HEK293 (cell line): Measurements from ENCODE around the gene DOK3.

Experiments
- CTCF ChIA-PET: fragments of 350-600 bp; formaldehyde crosslinking; extraction: SDS; loops from one replicate; lab custom pipeline; 2021; ENCODE audit warnings: antibody characterized with exemption; lab: Yijun Ruan, JAX
- POLR2A ChIA-PET: fragments of 300-600 bp; formaldehyde crosslinking; extraction: SDS; loops from one replicate; lab custom pipeline; 2020; ENCODE audit warnings: antibody characterized with exemption, inconsistent platforms; lab: Yijun Ruan, JAX
- H3K27ac ChIP-seq: fragments of 200-500 bp; sonication (Bioruptor generic); 2 replicates; pipeline ENCODE4 v1.5.1; 2014; ENCODE audit warnings: low read depth, low read length, control low read depth, inconsistent platforms; ENCODE audit errors: extremely low read depth
- H3K36me3 ChIP-seq, 2 experiments: fragments of 200-500 bp in 1 of 2; sonication (Bioruptor generic) in 1 of 2; 1 replicate in 1 of 2; 2 replicates in 1 of 2; pipeline ENCODE4 v1.5.1; 2014 to 2017; ENCODE audit warnings: inconsistent platforms in 2 of 2, low read length in 2 of 2; ENCODE audit not compliant: control insufficient read depth in 2 of 2, insufficient read depth in 1 of 2
- H3K4me1 ChIP-seq: fragments of 200-500 bp; sonication (Bioruptor generic); 2 replicates; pipeline ENCODE4 v1.5.1; 2014; ENCODE audit warnings: mild to moderate bottlenecking, low read length, inconsistent platforms; ENCODE audit not compliant: control insufficient read depth, insufficient read depth
- H3K4me3 ChIP-seq: 2 replicates; pipeline ENCODE4 v1.5.1; 2011; ENCODE audit warnings: low read depth, mild to moderate bottlenecking, control low read depth, low read length, moderate library complexity
- H3K9me3 ChIP-seq: fragments of 200-500 bp; sonication (Bioruptor generic); 2 replicates; pipeline ENCODE4 v1.5.1; 2014; ENCODE audit warnings: low read depth, low read length, inconsistent platforms; ENCODE audit not compliant: control insufficient read depth, insufficient read depth
- ELK4 ChIP-seq: IDR thresholded peaks from 2 replicates; pipeline ENCODE4 v1.6.1; 2011; ENCODE audit warnings: mild to moderate bottlenecking, low read depth, low read length, borderline replicate concordance
- HIC1 ChIP-seq: fragments of 450-650 bp; formaldehyde crosslinking; IDR thresholded peaks from 2 replicates; pipeline ENCODE4 v1.5.1; 2016; ENCODE audit warnings: missing biosample characterization, missing genetic modification characterization
- HOXA7 ChIP-seq: sonication (generic); formaldehyde crosslinking; IDR thresholded peaks from 2 replicates; pipeline ENCODE4 v1.8.1; 2022; ENCODE audit warnings: missing genetic modification reagents, borderline replicate concordance
- INSM2 ChIP-seq: fragments of 450-650 bp; formaldehyde crosslinking; IDR thresholded peaks from 2 replicates; pipeline ENCODE4 v1.5.1; 2016; ENCODE audit warnings: missing biosample characterization, missing genetic modification characterization
- KLF1 ChIP-seq: fragments of 450-650 bp; formaldehyde crosslinking; IDR thresholded peaks from 2 replicates; pipeline ENCODE4 v1.5.1; 2016; ENCODE audit warnings: missing biosample characterization, missing genetic modification characterization
- KLF16 ChIP-seq: fragments of 450-650 bp; formaldehyde crosslinking; IDR thresholded peaks from 2 replicates; pipeline ENCODE4 v1.5.1; 2017; ENCODE audit warnings: missing biosample characterization, missing genetic modification characterization
- OVOL3 ChIP-seq: fragments of 450-650 bp; formaldehyde crosslinking; IDR thresholded peaks from 2 replicates; pipeline ENCODE4 v1.5.1; 2016; ENCODE audit warnings: missing biosample characterization, missing genetic modification characterization
- TRIM28 ChIP-seq: IDR thresholded peaks from 2 replicates; pipeline ENCODE4 v1.6.1; 2011; ENCODE audit warnings: low read length, control low read depth, borderline replicate concordance
- ZNF112 ChIP-seq: fragments of 450-650 bp; formaldehyde crosslinking; IDR thresholded peaks from 2 replicates; pipeline ENCODE4 v1.5.0; 2017; ENCODE audit warnings: missing biosample characterization, missing genetic modification characterization
- ZNF121 ChIP-seq: fragments of 450-650 bp; formaldehyde crosslinking; IDR thresholded peaks from 2 replicates; pipeline ENCODE4 v1.5.1; 2016; ENCODE audit warnings: missing biosample characterization, missing genetic modification characterization
- ZNF133 ChIP-seq: fragments of 450-650 bp; formaldehyde crosslinking; IDR thresholded peaks from 2 replicates; pipeline ENCODE4 v1.5.1; 2016; ENCODE audit warnings: missing biosample characterization, missing genetic modification characterization
- ZNF174 ChIP-seq: fragments of 450-650 bp; formaldehyde crosslinking; IDR thresholded peaks from 2 replicates; pipeline ENCODE4 v1.5.0; 2017; ENCODE audit warnings: missing biosample characterization, mild to moderate bottlenecking, missing genetic modification characterization
- ZNF24 ChIP-seq: fragments of 450-650 bp; formaldehyde crosslinking; IDR thresholded peaks from 2 replicates; pipeline ENCODE4 v1.5.1; 2016; ENCODE audit warnings: missing biosample characterization, missing genetic modification characterization
- ZNF366 ChIP-seq: fragments of 450-650 bp; formaldehyde crosslinking; conservative IDR thresholded peaks from 2 replicates; pipeline ENCODE4 v1.5.1; 2016; ENCODE audit warnings: missing biosample characterization, missing genetic modification characterization
- ZNF37A ChIP-seq: fragments of 450-650 bp; IDR thresholded peaks from 2 replicates; pipeline ENCODE4 v1.5.1; 2018; ENCODE audit warnings: missing biosample characterization, missing genetic modification characterization
- ZNF391 ChIP-seq: fragments of 450-650 bp; formaldehyde crosslinking; IDR thresholded peaks from 2 replicates; pipeline ENCODE4 v1.5.1; 2016; ENCODE audit warnings: low read depth, missing biosample characterization, missing genetic modification characterization, borderline replicate concordance
- ZNF514 ChIP-seq: fragments of 450-650 bp; formaldehyde crosslinking; IDR thresholded peaks from 2 replicates; pipeline ENCODE4 v1.5.1; 2016; ENCODE audit warnings: missing biosample characterization, missing genetic modification characterization
- ZNF558 ChIP-seq: fragments of 450-650 bp; formaldehyde crosslinking; IDR thresholded peaks from 2 replicates; pipeline ENCODE4 v1.5.1; 2016; ENCODE audit warnings: missing biosample characterization, missing genetic modification characterization
- ZNF560 ChIP-seq: fragments of 450-650 bp; formaldehyde crosslinking; IDR thresholded peaks from 2 replicates; pipeline ENCODE4 v1.5.1; 2017; ENCODE audit warnings: missing biosample characterization, missing genetic modification characterization, borderline replicate concordance
- ZNF571 ChIP-seq: fragments of 450-650 bp; formaldehyde crosslinking; IDR thresholded peaks from 2 replicates; pipeline ENCODE4 v1.5.0; 2017; ENCODE audit warnings: missing biosample characterization, missing genetic modification characterization
- ZNF76 ChIP-seq: fragments of 450-650 bp; formaldehyde crosslinking; IDR thresholded peaks from 2 replicates; pipeline ENCODE4; 2016; ENCODE audit warnings: low read depth, missing biosample characterization, missing genetic modification characterization, borderline replicate concordance
- ZNF792 ChIP-seq: fragments of 450-650 bp; formaldehyde crosslinking; IDR thresholded peaks from 2 replicates; pipeline ENCODE4 v1.5.1; 2016; ENCODE audit warnings: missing biosample characterization, missing genetic modification characterization

Gene DOK3

GRCh38 chr5:177500685-177501522 lies 8.7 kb downstream of the DOK3 start (continued):
- TF ChIP-seq ZNF112 (no peak), ELK4 (no peak), OVOL3 (tag by site-specific recombination) (no peak), ZNF24 (tag by site-specific recombination) (no peak), ZNF133 (no peak)

DNA sequence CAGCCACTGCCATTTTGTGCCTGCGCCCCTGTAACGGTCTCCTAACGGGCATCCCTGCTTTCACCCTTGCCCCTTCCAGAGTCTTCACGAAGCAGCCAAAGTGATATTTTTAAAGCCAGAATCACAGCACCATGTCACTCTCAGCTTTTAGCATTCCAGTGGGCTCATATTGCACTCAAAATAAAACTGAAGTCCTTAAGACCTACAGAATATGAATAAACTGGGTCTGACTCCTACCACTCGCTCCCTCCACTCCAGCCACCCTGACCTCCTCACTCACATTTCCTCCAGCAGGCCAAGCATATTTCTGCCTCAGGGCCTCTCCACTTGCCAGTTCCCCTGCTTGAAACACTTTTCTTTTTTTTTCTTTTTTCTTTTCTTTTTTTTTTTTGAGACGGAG lies 9.8 kb downstream of the DOK3 start:
- Histone ChIP-seq H3K27ac (no peak overlapping the region), H3K4me1 (peaks cover 16% of the 10 kb centered on the region), H3K4me3 (no peak overlapping the region), H3K9me3 (no peaks in the 10 kb centered on the region), H3K36me3 (peaks cover 0 to 9% of the 10 kb centered on the region in 2 experiments; a peak in 1 of 3 replicates)
- POLR2A ChIA-PET: interaction anchor here (1.7 to 7.0 kb wide), 3 partner anchors 28 to 45 kb away, joined by 6 to 102 read pairs (median 12); partner anchors contain the start of gene DBN1
- no peak for TF ChIP-seq ZNF37A (tag by site-specific recombination)
- TF ChIP-seq ZNF558: no peak
- TF ChIP-seq ZNF514 (tag by site-specific recombination): no peak
- TF ChIP-seq ZNF560 (tag by site-specific recombination): no peak
- no peak for TF ChIP-seq HOXA7 (CRISPR knock-in tag)
- TF ChIP-seq ZNF366: no peak
- TF ChIP-seq ZNF571 (tag by site-specific recombination): no peak
- TF ChIP-seq ZNF174 (tag by site-specific recombination): no peak
- TF ChIP-seq, all 188 proteins: peak for 0
- CTCF ChIA-PET: interaction anchor here (0.5 to 5.0 kb wide), 12 partner anchors 11 to 190 kb away, joined by 3 to 54 read pairs (median 14); partner anchors contain the start of gene DDX41

- H3K4me1 ChIP-seq: peaks cover 20% of the 10 kb centered on the region
- no peak overlapping the region for H3K27ac ChIP-seq
- peaks cover 0 to 19% of the 10 kb centered on the region in 2 experiments; a peak in 1 of 3 replicates for H3K36me3 ChIP-seq
- POLR2A ChIA-PET: interaction anchor here (0.6 to 7.0 kb wide), 22 partner anchors 9 to 706 kb away, joined by 3 to 106 read pairs (median 5); partner anchors contain the start of genes DBN1, DDX41, GRK6 and HNRNPAB
- TF ChIP-seq ZNF121 (tag by site-specific recombination) (peak; percentile 40; the same call in 1 of the 2 replicates), TRIM28 (no peak)
- H3K9me3 ChIP-seq: no peaks in the 10 kb centered on the region
- peak overlapping the region; percentile 19 for H3K4me3 ChIP-seq
- CTCF ChIA-PET: interaction anchor here (0.7 to 4.3 kb wide), 9 partner anchors 10 to 188 kb away, joined by 3 to 40 read pairs (median 4); no protein-coding TSS in a partner anchor
Observed at GRCh38 chr5:177498013-177498787, 11.4 kb downstream of the DOK3 start.

DNA sequence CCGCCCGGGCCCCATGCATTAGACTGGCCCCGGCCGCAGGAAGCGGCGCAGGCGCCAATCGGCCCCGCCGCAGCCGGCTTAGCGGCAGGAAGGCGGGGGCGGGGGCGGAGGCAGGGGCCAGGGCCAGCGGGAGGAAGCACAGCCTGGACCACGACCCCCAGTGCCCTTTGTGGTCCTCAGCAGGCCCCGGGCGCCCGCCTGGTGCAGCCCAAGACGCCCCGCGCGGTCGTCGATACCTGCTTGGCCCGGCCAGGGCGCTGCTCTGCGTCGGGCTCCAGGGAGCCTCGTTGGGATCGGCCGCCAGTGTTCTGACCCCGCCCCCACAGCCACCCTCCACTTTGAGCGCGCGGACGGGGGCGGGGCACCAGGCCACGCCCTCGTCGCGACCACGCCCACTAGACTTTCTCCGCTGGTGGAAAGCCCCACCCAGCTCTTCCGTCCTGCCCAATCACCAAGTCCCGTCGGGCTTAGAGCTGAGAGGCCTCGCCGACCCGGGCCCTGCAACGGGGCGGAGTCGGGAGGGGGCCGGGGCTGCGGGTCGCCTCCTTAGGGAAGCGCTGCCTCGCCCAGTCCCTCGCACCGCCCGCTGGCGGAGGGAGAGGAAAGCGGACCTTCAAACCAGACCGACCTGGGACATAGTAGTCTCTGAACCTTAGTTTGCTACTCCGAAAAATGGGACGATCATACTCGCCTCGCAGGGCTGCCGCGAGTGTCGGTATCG lies 12.2 kb downstream of the DOK3 start, which contains the start of gene PDLIM7:
Gene PDLIM7 (minus strand): TSS at position 313 of the 721 bp plus-strand sequence. CDS start 1,092 bp downstream, outside the sequence.
- peak within 1 kb of the TSS; percentile 67 for H3K4me3 ChIP-seq
- peaks cover 0 to 25% of the 10 kb centered on the region in 2 experiments; a peak in 1 of 3 replicates for H3K36me3 ChIP-seq
- peaks cover 20% of the 10 kb centered on the region for H3K4me1 ChIP-seq
- POLR2A ChIA-PET: interaction anchor here (0.6 to 7.0 kb wide), 24 partner anchors 8 to 707 kb away, joined by 3 to 106 read pairs (median 5); partner anchors contain the start of genes DBN1, DDX41, GRK6 and HNRNPAB
- H3K9me3 ChIP-seq: no peaks in the 10 kb centered on the region
- peak within 1 kb of the TSS; percentile 98 for H3K27ac ChIP-seq
- CTCF ChIA-PET: interaction anchor here (0.6 to 4.0 kb wide), 6 partner anchors 40 to 384 kb away, joined by 3 to 23 read pairs (median 6); no protein-coding TSS in a partner anchor
- TF ChIP-seq ZNF391 (0 out of 2 replicates have a peak, but pooled peaks have one; percentile 15), HIC1 (tag by site-specific recombination) (peak; percentile 76; the same call in 1 of the 2 replicates), ZNF792 (tag by site-specific recombination) (no peak), INSM2 (tag by site-specific recombination) (0 out of 2 replicates have a peak, but pooled peaks have one; percentile 26), ZNF76 (tag by site-specific recombination) (peak; percentile 57; the same call in 1 of the 2 replicates), KLF16 (peak; percentile 78), KLF1 (tag by site-specific recombination) (peak; percentile 84)
